Pons (tissue), 1 donor: ENCODE measurements around the gene KERA.

Source experiments
- DNase-seq: peaks from one replicate; pipeline ENCODE4 v3.0.0-alpha.2; 2016; ENCODE audit warnings: low spot score

Gene KERA

GRCh38 chr12:91073426-91073825 is 15.6 kb upstream of the KERA start:
- DNase-seq = no peak

- DNase-seq = no peak
Observed at GRCh38 chr12:91072931-91073330, 15.1 kb upstream of the KERA start.

- DNase-seq = no peak
Observed at GRCh38 chr12:91070936-91071335, 13.1 kb upstream of the KERA start.

GRCh38 chr12:91065396-91065795 is 7.6 kb upstream of the KERA start:
- DNase-seq = no peak

- no peak for DNase-seq
Observed at GRCh38 chr12:91064640-91065039, 6.8 kb upstream of the KERA start.

- no peak for DNase-seq
Observed at GRCh38 chr12:91061091-91061490, 3.3 kb upstream of the KERA start.

GRCh38 chr12:91059211-91059610 is 1.4 kb upstream of the KERA start:
- DNase-seq = no peak

GRCh38 chr12:91058786-91059185 is 962 bp upstream of the KERA start:
- no peak for DNase-seq

GRCh38 chr12:91056488-91056887 is 1.3 kb downstream of the KERA start:
- no peak for DNase-seq

- DNase-seq = no peak
Observed at GRCh38 chr12:91055976-91056375, 1.8 kb downstream of the KERA start.

GRCh38 chr12:91053951-91054715 is 3.7 kb downstream of the KERA start:
- DNase-seq = no peak

- no peak for DNase-seq
Observed at GRCh38 chr12:91052026-91052425, 5.8 kb downstream of the KERA start.

- no peak for DNase-seq
Observed at GRCh38 chr12:91044586-91044985, 13.2 kb downstream of the KERA start.

- no peak for DNase-seq
Observed at GRCh38 chr12:91043408-91043807, 14.4 kb downstream of the KERA start.

GRCh38 chr12:91040096-91040755 is 17.6 kb downstream of the KERA start:
- DNase-seq = no peak

GRCh38 chr12:91037276-91037675 is 20.5 kb downstream of the KERA start:
- DNase-seq = no peak

GRCh38 chr12:91033251-91033650 is 24.6 kb downstream of the KERA start:
- DNase-seq = no peak

- DNase-seq = no peak
Observed at GRCh38 chr12:91023326-91024004, 34.4 kb downstream of the KERA start.

GRCh38 chr12:91021076-91021475 is 36.7 kb downstream of the KERA start:
- DNase-seq = no peak

GRCh38 chr12:91019455-91019854 is 38.4 kb downstream of the KERA start:
- no peak for DNase-seq

- DNase-seq = no peak
Observed at GRCh38 chr12:91017511-91018263, 40.1 kb downstream of the KERA start.

GRCh38 chr12:91017043-91017442 is 40.8 kb downstream of the KERA start:
- DNase-seq = no peak
